Adrenal gland (tissue), 12 donors: Measurements from ENCODE around the gene NOM1. TPM values are rescaled to one million over a fixed set of nuclear protein-coding genes. Genes with fewer than 3 reads are reported as not detected.

Source experiments
- DNase-seq, 7 donors: peaks; one replicate each; pipeline ENCODE4 v3.0.0-alpha.2; 2019 to 2020
- H3K27ac ChIP-seq, 5 donors: fragments of 200-600 bp; sonication (generic) in 4 of 5; 1 replicate in 3 of 5; 2 replicates in 2 of 5; pipeline versions ENCODE4 v1.5.1 to v1.8.0; 2016 to 2020; ENCODE audit warnings: mild to moderate bottlenecking in 1 of 5
- H3K27me3 ChIP-seq: fragments of 200-600 bp; 2 replicates; pipeline ENCODE4 v1.8.0; 2021
- H3K36me3 ChIP-seq, 2 donors: fragments of 200-600 bp; replicated peaks in 1 of 2; 1 replicate in 1 of 2; 2 replicates in 1 of 2; pipeline versions ENCODE4 v1.5.1 to v1.8.0; 2018 to 2022
- H3K4me1 ChIP-seq, 2 donors: fragments of 200-600 bp; replicated peaks in 1 of 2; 1 replicate in 1 of 2; 2 replicates in 1 of 2; pipeline versions ENCODE4 v1.5.1 to v1.8.0; 2018 to 2021
- H3K4me3 ChIP-seq, 4 donors: fragments of 200-600 bp; sonication (generic) in 3 of 4; one replicate each; pipeline ENCODE4 v1.5.1; 2016 to 2018
- H3K9me3 ChIP-seq, 3 donors: fragments of 200-600 bp; sonication (generic) in 1 of 3; replicated peaks in 1 of 3; 1 replicate in 2 of 3; 2 replicates in 1 of 3; pipeline versions ENCODE4 v1.5.1 to v1.8.0; 2016 to 2021
- POLR2A ChIP-seq, 2 donors: fragments of 450-650 bp; IDR thresholded peaks; one replicate each; pipeline ENCODE4 v1.6.1; 2017; ENCODE audit warnings: antibody characterized with exemption in 2 of 2, mild to moderate bottlenecking in 2 of 2, moderate library complexity in 1 of 2
- WGBS, 4 donors: extraction: QIAGEN DNeasy Blood & Tissue Kit in 2 of 4; methylation state at CpG; one replicate each; pipeline versions ENCODE4 v1.1.5 to v1.1.7; 2013 to 2017; 5-methylcytosine and 5-hydroxymethylcytosine counted together
- intact Hi-C, 2 donors: fragments of 100-400 bp; cut with DNase I; formaldehyde crosslinking; loops; one replicate each; pipeline versions ENCODE4 v1.14.1 to v1.15.0; 2022 to 2023
- polyA plus RNA-seq, 3 donors: library from polyadenylated mRNA; stranded (reverse); fragments of 200-250 nt in 2 of 3; fragments of 350-450 nt in 1 of 3; fragmentation: Illumina TruSeq in 1 of 3; extraction: RNeasy Lipid Tissue Mini Kit (QIAGEN cat#74804) in 1 of 3; gene quantifications; one replicate each; pipeline ENCODE4 v1.2.3, GENCODE V29; 2013 to 2014
- total RNA-seq, 9 donors: library from RNA; depleted of rRNA in 4 of 9; stranded (reverse); fragments of >200 nt in 4 of 9; fragments of 120-200 nt in 1 of 9; fragmentation: NEBNext Ultra II Directional in 1 of 9; extraction: Animal tissue kit (Norgen Biotek cat#: 25700) in 1 of 9; gene quantifications; one replicate each; pipeline versions ENCODE4 v1.1.0 to v1.2.4, GENCODE V29; 2013 to 2023
- TF ChIP-seq, protein P1 (sequence below), 6 experiments: fragments of 450-650 bp in 4 of 6; fragments of 200-600 bp in 2 of 6; sonication (generic) in 1 of 6; IDR thresholded peaks; 1 replicate in 5 of 6; 2 replicates in 1 of 6; pipeline versions ENCODE4 v1.5.1 to v1.8.0; 2016 to 2021; ENCODE audit warnings: antibody characterized with exemption in 6 of 6, mild to moderate bottlenecking in 2 of 6, moderate library complexity in 1 of 6
- donor health status: healthy with polysubstance abuse.
- donor health status: Bipolar disorder and iron deficiency.
- donor health status: DM: yes; HTN: yes; CAD: no.
- donor health status: DM: no; HTN: no; CAD: no.
- donor health status: DM: no; HTN: no; CAD: no.
- donor health status: DM: yes; HTN: yes; CAD: no.

The NOM1 gene
- total and polyA plus RNA-seq, 12 donors, result 5.6 to 19.8 (median 14.6) TPM

DNA sequence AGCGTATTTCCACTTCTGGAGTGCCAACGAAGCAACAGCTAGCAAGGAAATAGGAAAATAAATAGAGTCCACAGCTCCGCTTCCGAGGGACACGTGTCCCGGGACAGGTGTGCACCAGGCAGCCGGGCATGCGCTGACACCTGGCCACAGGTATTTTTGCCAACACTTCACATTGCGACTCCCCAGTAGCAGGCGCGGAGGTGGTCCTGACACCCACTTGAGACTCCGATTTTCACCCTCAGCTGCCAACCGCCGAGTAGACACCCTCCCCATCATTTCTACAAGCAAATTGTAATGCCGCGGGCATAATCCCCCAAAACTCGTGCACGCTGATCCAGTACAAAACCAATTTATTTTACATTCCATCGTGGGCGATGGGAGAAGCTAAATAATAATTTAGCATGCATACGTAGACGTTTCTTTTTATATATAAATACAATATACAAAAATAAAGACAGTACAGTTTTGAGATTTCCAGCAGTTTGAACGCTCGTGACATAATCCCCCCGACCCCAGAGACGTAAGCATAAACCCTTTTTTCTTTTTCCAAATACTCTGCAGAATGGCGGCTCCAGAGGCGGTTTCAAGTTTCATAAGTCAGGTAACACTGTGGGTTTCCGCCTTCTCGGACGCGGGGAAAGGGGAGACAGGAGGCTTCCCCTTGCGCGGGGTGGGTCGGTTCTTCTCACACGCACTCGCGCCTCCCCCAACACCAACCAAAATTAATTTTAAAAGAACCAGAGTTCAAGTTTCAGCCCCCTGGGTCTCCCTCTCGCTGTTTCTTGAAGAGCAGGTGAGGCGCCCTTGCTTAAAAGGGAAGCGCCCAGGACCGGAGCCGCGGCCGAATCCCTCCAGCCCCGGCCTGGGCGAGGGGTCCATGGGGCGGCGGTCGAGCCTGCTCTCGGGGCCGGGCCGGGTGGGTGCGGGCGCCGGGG, 55.3 kb downstream of the NOM1 start:
- DNase-seq, result no peak
- no peaks in the 10 kb centered on the region for H3K9me3 ChIP-seq
- peaks cover 7 to 23% of the 10 kb centered on the region in 2 donors for H3K4me1 ChIP-seq
- 5 to 12% (median 7%) methylated on average over 35 to 56 of the region's 56 CpGs for WGBS, 4 donors
- H3K27ac ChIP-seq, result no peak overlapping the region
- intact Hi-C loops, result no loop called here
- no peak overlapping the region for H3K4me3 ChIP-seq
- peaks cover 92% of the 10 kb centered on the region for H3K27me3 ChIP-seq
- no peaks in the 10 kb centered on the region for H3K36me3 ChIP-seq
- no peak for TF ChIP-seq POLR2A (IDR thresholded peaks at IDR 0.05)
- TF ChIP-seq, protein P1, sequence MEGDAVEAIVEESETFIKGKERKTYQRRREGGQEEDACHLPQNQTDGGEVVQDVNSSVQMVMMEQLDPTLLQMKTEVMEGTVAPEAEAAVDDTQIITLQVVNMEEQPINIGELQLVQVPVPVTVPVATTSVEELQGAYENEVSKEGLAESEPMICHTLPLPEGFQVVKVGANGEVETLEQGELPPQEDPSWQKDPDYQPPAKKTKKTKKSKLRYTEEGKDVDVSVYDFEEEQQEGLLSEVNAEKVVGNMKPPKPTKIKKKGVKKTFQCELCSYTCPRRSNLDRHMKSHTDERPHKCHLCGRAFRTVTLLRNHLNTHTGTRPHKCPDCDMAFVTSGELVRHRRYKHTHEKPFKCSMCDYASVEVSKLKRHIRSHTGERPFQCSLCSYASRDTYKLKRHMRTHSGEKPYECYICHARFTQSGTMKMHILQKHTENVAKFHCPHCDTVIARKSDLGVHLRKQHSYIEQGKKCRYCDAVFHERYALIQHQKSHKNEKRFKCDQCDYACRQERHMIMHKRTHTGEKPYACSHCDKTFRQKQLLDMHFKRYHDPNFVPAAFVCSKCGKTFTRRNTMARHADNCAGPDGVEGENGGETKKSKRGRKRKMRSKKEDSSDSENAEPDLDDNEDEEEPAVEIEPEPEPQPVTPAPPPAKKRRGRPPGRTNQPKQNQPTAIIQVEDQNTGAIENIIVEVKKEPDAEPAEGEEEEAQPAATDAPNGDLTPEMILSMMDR (IDR thresholded peaks at IDR 0.05), result no peak

DNA sequence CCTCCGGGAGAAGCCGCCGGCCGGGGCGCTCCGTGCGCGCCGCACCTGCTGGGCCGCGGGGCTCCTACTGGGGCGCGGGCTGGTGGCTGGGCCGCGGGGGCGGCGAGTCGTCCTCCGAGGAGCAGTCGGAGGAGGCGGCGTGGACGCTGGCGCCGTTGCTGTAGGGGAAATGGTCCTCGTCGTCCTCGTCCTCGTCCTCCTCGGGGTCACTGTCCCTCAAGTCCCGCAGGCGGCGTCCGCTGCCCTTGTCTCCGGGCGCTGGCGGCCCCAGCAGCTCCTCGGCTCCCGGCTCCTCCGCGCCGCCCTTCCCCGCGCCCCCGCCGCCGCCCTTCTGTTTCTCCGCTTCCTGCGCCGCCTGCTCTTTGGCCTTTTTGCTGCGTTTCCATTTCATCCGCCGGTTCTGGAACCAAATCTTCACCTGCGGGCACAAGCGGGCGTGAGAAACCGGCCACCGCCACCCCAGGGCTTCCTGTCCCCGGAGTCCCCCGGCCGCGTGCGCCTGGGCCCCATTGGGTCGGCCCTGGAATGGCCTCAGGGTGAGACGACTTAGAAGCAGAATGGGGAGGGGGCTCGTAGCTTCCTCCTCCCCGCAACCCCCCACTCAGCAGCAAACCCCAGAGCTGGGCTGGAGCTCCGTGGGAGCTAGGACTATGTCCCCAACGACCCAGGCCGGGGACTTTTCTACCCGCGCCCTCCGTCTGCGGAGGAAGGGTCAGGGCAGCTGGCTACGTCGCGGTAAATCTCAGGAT, 56.1 kb downstream of the NOM1 start:
- peaks cover 89% of the 10 kb centered on the region for H3K27me3 ChIP-seq

DNA sequence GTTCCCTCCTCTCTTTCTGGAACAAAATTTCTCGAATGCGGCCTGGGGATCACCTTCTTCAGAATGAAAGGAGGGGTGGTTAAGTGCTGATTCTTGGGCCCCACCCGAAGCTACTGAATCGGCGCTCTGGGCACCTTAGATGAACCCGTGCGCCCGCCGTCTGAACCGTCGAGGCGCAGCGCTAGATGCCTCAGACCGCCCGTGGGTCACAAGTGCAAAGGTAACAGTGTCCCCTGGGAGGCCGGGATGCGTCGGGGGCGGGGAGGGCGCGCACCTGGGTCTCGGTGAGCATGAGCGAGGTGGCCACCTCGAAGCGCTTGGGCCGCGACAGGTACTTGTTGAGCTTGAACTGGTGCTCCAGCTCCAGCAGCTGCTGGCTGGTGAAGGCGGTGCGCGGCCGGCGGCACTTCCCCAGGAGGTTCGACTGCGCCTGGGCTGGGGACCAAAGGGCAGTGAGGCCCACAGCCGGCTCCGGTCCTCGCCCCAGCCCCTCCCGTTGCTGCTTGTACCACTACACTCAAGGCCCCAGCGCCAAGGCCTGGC, 56.8 kb downstream of the NOM1 start:
- TF ChIP-seq, protein P1 (IDR thresholded peaks at IDR 0.05), result no peak
- no peak for TF ChIP-seq POLR2A (IDR thresholded peaks at IDR 0.05)
- H3K4me3 ChIP-seq, result no peak overlapping the region
- 10 to 23% (median 17%) methylated on average over 5 to 39 of the region's 39 CpGs for WGBS, 4 donors
- intact Hi-C loops, result no loop called here
- H3K27ac ChIP-seq, result no peak overlapping the region
- H3K27me3 ChIP-seq, result peaks cover 89% of the 10 kb centered on the region
- no peaks in the 10 kb centered on the region for H3K9me3 ChIP-seq
- peaks cover 3 to 10% of the 10 kb centered on the region in 2 donors for H3K4me1 ChIP-seq
- no peak for DNase-seq
- no peaks in the 10 kb centered on the region for H3K36me3 ChIP-seq

More for the DNA sequence above, 56.1 kb downstream of the NOM1 start:
- H3K27ac ChIP-seq, result no peak overlapping the region
- H3K4me3 ChIP-seq, result no peak overlapping the region
- intact Hi-C loops, result no loop called here
- no peak for DNase-seq
- TF ChIP-seq, protein P1 (IDR thresholded peaks at IDR 0.05), result no peak
- no peak for TF ChIP-seq POLR2A (IDR thresholded peaks at IDR 0.05)
- 1 to 6% (median 3%) methylated on average over 22 to 77 of the region's 77 CpGs for WGBS, 4 donors
- no peaks in the 10 kb centered on the region for H3K36me3 ChIP-seq
- H3K9me3 ChIP-seq, result no peaks in the 10 kb centered on the region
- H3K4me1 ChIP-seq, result peaks cover 3 to 15% of the 10 kb centered on the region in 2 donors
